CD4-positive, alpha-beta T cell (primary cell): ENCODE results near the gene PLXDC1. TPM values are rescaled to one million over a fixed set of nuclear protein-coding genes. Genes with fewer than 3 reads are reported as not detected.

Experiments
- ATAC-seq: fragments of 200-7000 bp; cut with Tn5 transposase; one replicate; pipeline ENCODE4 v1.10.0; 2022; ENCODE audit warnings: mild to moderate bottlenecking; ENCODE audit not compliant: poor library complexity
- CTCF ChIA-PET: fragments of 350-600 bp; sonication (Branson Sonifier 250); formaldehyde crosslinking; loops from one replicate; lab custom pipeline; 2021; ENCODE audit warnings: antibody characterized with exemption, inconsistent platforms; lab: Charles Lee
- POLR2A ChIA-PET: fragments of 350-600 bp; sonication (Branson Sonifier 250); formaldehyde crosslinking; loops from one replicate; lab custom pipeline; 2021; ENCODE audit warnings: antibody characterized with exemption, inconsistent platforms; lab: Charles Lee
- DNase-seq, 14 experiments: peaks; one replicate each; pipeline ENCODE4 v3.0.0-alpha.2; 2013 to 2020; ENCODE audit warnings: mixed read lengths in 2 of 14
- H3K27ac ChIP-seq, 2 donors: one replicate each; pipeline versions ENCODE4 v1.5.1 to v1.7.0; 2013; ENCODE audit warnings: low read length in 2 of 2, low read depth in 1 of 2, mild to moderate bottlenecking in 1 of 2
- H3K27me3 ChIP-seq, 2 experiments: 1 replicate in 1 of 2; 2 replicates in 1 of 2; pipeline versions ENCODE4 v1.6.1 to v1.7.0; 2013; ENCODE audit warnings: low read length in 2 of 2, control low read depth in 1 of 2, mild to moderate bottlenecking in 1 of 2, moderate library complexity in 1 of 2; ENCODE audit not compliant: insufficient read depth in 2 of 2, control insufficient read depth in 1 of 2
- H3K36me3 ChIP-seq: one replicate; pipeline ENCODE4 v1.6.1; 2013; ENCODE audit warnings: low read length, control low read depth; ENCODE audit not compliant: insufficient read depth
- H3K4me1 ChIP-seq: one replicate; pipeline ENCODE4 v1.6.1; 2013; ENCODE audit warnings: low read length, control low read depth; ENCODE audit not compliant: insufficient read depth
- H3K4me3 ChIP-seq: one replicate; pipeline ENCODE4 v1.5.1; 2013; ENCODE audit warnings: mild to moderate bottlenecking, low read length, moderate library complexity
- H3K9me3 ChIP-seq, 2 experiments: 1 replicate in 1 of 2; 2 replicates in 1 of 2; pipeline versions ENCODE4 v1.6.1 to v1.7.0; 2013; ENCODE audit warnings: low read length in 2 of 2, mild to moderate bottlenecking in 2 of 2, control low read depth in 1 of 2, moderate library complexity in 1 of 2; ENCODE audit not compliant: control insufficient read depth in 1 of 2, insufficient read depth in 1 of 2
- H3K27ac Mint-ChIP-seq: one replicate; pipeline ENCODE4 v1.8.0; 2020; ENCODE audit warnings: mixed read lengths
- H3K27me3 Mint-ChIP-seq: one replicate; pipeline ENCODE4 v1.8.0; 2021; ENCODE audit warnings: mixed read lengths
- H3K36me3 Mint-ChIP-seq: one replicate; pipeline ENCODE4 v1.8.0; 2021; ENCODE audit warnings: low read depth, mixed read lengths
- H3K4me1 Mint-ChIP-seq: one replicate; pipeline ENCODE4 v1.8.0; 2021; ENCODE audit warnings: low read depth, mixed read lengths
- H3K4me3 Mint-ChIP-seq: one replicate; pipeline ENCODE4 v1.8.0; 2020; ENCODE audit warnings: mild to moderate bottlenecking, mixed read lengths
- H3K9me3 Mint-ChIP-seq: one replicate; pipeline ENCODE4 v1.8.0; 2020; ENCODE audit warnings: mixed read lengths
- CTCF ChIP-seq: fragments of 200-600 bp; IDR thresholded peaks from one replicate; pipeline ENCODE4 v1.8.0; 2022; ENCODE audit warnings: antibody characterized with exemption, mild to moderate bottlenecking
- intact Hi-C, 2 experiments: fragments of 100-400 bp; cut with DNase I in 1 of 2; cut with micrococcal nuclease in 1 of 2; formaldehyde crosslinking; loops; one replicate each; pipeline versions ENCODE4 v1.15.1 to v1.9.0; 2023 to 2025; cut with DNase I, micrococcal nuclease
- total RNA-seq, 174 experiments: library from RNA in 2 of 174; stranded (reverse) in 2 of 174; gene quantifications; one replicate each; pipeline ENCODE4 v1.2.3 and lab custom pipeline; 2021 to 2026

The PLXDC1 gene
- total RNA-seq, 2 experiments from 2014 or later, result 66.7 to 67.6 TPM

GRCh38 chr17:39105705-39106104 lies 45.7 kb downstream of the PLXDC1 start:
- POLR2A ChIA-PET, result no interaction called here
- Histone ChIP-seq H3K4me1 (peaks cover 21% of the 10 kb centered on the region), H3K4me3 (no peak overlapping the region), H3K9me3 (no peaks in the 10 kb centered on the region), H3K27me3 (no peaks in the 10 kb centered on the region), H3K36me3 (no peaks in the 10 kb centered on the region), H3K27ac (no peak overlapping the region)
- no peaks in the 10 kb centered on the region for H3K9me3 Mint-ChIP-seq
- no peak overlapping the region for H3K27ac Mint-ChIP-seq
- TF ChIP-seq CTCF, result no peak
- CTCF ChIA-PET, result no interaction called here
- intact Hi-C loops, result loop anchor here in 1 of 2 experiments (5.0 kb wide), 1 partner anchor 33 kb away; no protein-coding TSS in a partner anchor
- peaks cover 26% of the 10 kb centered on the region for H3K4me1 Mint-ChIP-seq
- H3K36me3 Mint-ChIP-seq, result peaks cover 6% of the 10 kb centered on the region
- no peaks in the 10 kb centered on the region for H3K27me3 Mint-ChIP-seq
- DNase-seq (no peak), ATAC-seq (no peak)
- H3K4me3 Mint-ChIP-seq, result no peak overlapping the region

- TF ChIP-seq CTCF, result no peak
- POLR2A ChIA-PET, result no interaction called here
Measured at GRCh38 chr17:39104657-39105056, 46.8 kb downstream of the PLXDC1 start.

GRCh38 chr17:39104046-39104445 lies 47.4 kb downstream of the PLXDC1 start:
- no peak for ATAC-seq
- Histone ChIP-seq H3K27me3 (no peaks in the 10 kb centered on the region), H3K36me3 (no peaks in the 10 kb centered on the region), H3K4me1 (peaks cover 22% of the 10 kb centered on the region), H3K4me3 (no peak overlapping the region), H3K27ac (no peak overlapping the region), H3K9me3 (no peaks in the 10 kb centered on the region)
- no peaks in the 10 kb centered on the region for H3K27me3 Mint-ChIP-seq
- H3K4me1 Mint-ChIP-seq, result peaks cover 42% of the 10 kb centered on the region
- peaks cover 6% of the 10 kb centered on the region for H3K36me3 Mint-ChIP-seq
- TF ChIP-seq CTCF, result no peak
- H3K27ac Mint-ChIP-seq, result peak overlapping the region; percentile 59
- no peak for DNase-seq
- CTCF ChIA-PET, result no interaction called here
- H3K4me3 Mint-ChIP-seq, result no peak overlapping the region
- POLR2A ChIA-PET, result interaction anchor here (0.7 to 2.4 kb wide), 2 partner anchors 11 to 48 kb away, joined by 3 to 8 read pairs; partner anchors contain the start of gene PLXDC1
- intact Hi-C loops, result no loop called here
- no peaks in the 10 kb centered on the region for H3K9me3 Mint-ChIP-seq

More at GRCh38 chr17:39104657-39105056, 46.8 kb downstream of the PLXDC1 start:
- Mint-ChIP-seq H3K9me3 (no peaks in the 10 kb centered on the region), H3K4me1 (peaks cover 36% of the 10 kb centered on the region), H3K36me3 (peaks cover 6% of the 10 kb centered on the region), H3K4me3 (no peak overlapping the region), H3K27me3 (no peaks in the 10 kb centered on the region), H3K27ac (peak overlapping the region; percentile 59)
- Histone ChIP-seq H3K4me3 (no peak overlapping the region), H3K9me3 (no peaks in the 10 kb centered on the region), H3K4me1 (peaks cover 22% of the 10 kb centered on the region), H3K27ac (no peak overlapping the region), H3K27me3 (no peaks in the 10 kb centered on the region), H3K36me3 (no peaks in the 10 kb centered on the region)
- CTCF ChIA-PET, result no interaction called here
- ATAC-seq (no peak), DNase-seq (no peak)
- intact Hi-C loops, result loop anchor here in 1 of 2 experiments (5.0 kb wide), 1 partner anchor 32 kb away; no protein-coding TSS in a partner anchor
